H9 (cell line): ENCODE data around the gene LRP1B. TPM values are rescaled to one million over a fixed set of nuclear protein-coding genes. Genes with fewer than 3 reads are reported as not detected.

Experiments
- DNase-seq: peaks from one replicate; pipeline ENCODE4 v3.0.0-alpha.2; 2017
- H2AFZ ChIP-seq: one replicate; pipeline ENCODE4 v1.6.1; 2013; ENCODE audit warnings: mild to moderate bottlenecking, low read length, control low read depth, moderate library complexity
- H2AK5ac ChIP-seq: 2 replicates; pipeline ENCODE4 v1.6.1; 2013; ENCODE audit warnings: low read length, control low read depth, mixed read lengths; ENCODE audit not compliant: insufficient read length
- H2BK120ac ChIP-seq: one replicate; pipeline ENCODE4 v1.6.1; 2013; ENCODE audit warnings: low read depth, mild to moderate bottlenecking, low read length, control low read depth, inconsistent platforms; ENCODE audit not compliant: poor library complexity, severe bottlenecking
- H2BK12ac ChIP-seq: 2 replicates; pipeline ENCODE4 v1.6.1; 2013; ENCODE audit warnings: low read length, control low read depth, mixed read lengths, low read depth; ENCODE audit not compliant: insufficient read length
- H2BK15ac ChIP-seq: 2 replicates; pipeline ENCODE4 v1.6.1; 2013; ENCODE audit warnings: low read depth, low read length, control low read depth
- H2BK20ac ChIP-seq: one replicate; pipeline ENCODE4 v1.6.1; 2013; ENCODE audit warnings: low read depth, mild to moderate bottlenecking, low read length, control low read depth, inconsistent platforms; ENCODE audit not compliant: poor library complexity, severe bottlenecking
- H2BK5ac ChIP-seq: 2 replicates; pipeline ENCODE4 v1.6.1; 2013; ENCODE audit warnings: low read length, control low read depth, mixed read lengths; ENCODE audit not compliant: insufficient read length
- H3K14ac ChIP-seq: 2 replicates; pipeline ENCODE4 v1.6.1; 2013; ENCODE audit warnings: low read length, control low read depth; ENCODE audit not compliant: insufficient read depth
- H3K18ac ChIP-seq: 2 replicates; pipeline ENCODE4 v1.6.1; 2013; ENCODE audit warnings: low read depth, mild to moderate bottlenecking, mixed read lengths, low read length, control low read depth; ENCODE audit not compliant: insufficient read length
- H3K23ac ChIP-seq: 2 replicates; pipeline ENCODE4 v1.6.1; 2013; ENCODE audit warnings: low read length, control low read depth, mixed read lengths, low read depth; ENCODE audit not compliant: insufficient read length
- H3K23me2 ChIP-seq: 2 replicates; pipeline ENCODE4 v1.6.1; 2013; ENCODE audit warnings: low read depth, mild to moderate bottlenecking, mixed read lengths, low read length, control low read depth; ENCODE audit not compliant: insufficient read length, poor library complexity, severe bottlenecking
- H3K27ac ChIP-seq: 2 replicates; pipeline ENCODE4 v1.5.1; 2013; ENCODE audit warnings: low read length, control low read depth, mixed read lengths, low read depth; ENCODE audit not compliant: insufficient read length
- H3K27me3 ChIP-seq: 2 replicates; pipeline ENCODE4 v1.6.1; 2013; ENCODE audit warnings: low read length, control low read depth, inconsistent platforms; ENCODE audit not compliant: insufficient read depth
- H3K4ac ChIP-seq: 2 replicates; pipeline ENCODE4 v1.6.1; 2013; ENCODE audit warnings: low read depth, mild to moderate bottlenecking, control low read depth, inconsistent platforms, low read length, moderate library complexity
- H3K4me1 ChIP-seq: 2 replicates; pipeline ENCODE4 v1.6.1; 2013; ENCODE audit warnings: low read length, control low read depth, inconsistent platforms; ENCODE audit not compliant: insufficient read depth
- H3K4me2 ChIP-seq: 2 replicates; pipeline ENCODE4 v1.6.1; 2013; ENCODE audit warnings: low read length, control low read depth, mixed read lengths; ENCODE audit not compliant: insufficient read length, insufficient read depth
- H3K56ac ChIP-seq: 2 replicates; pipeline ENCODE4 v1.6.1; 2013; ENCODE audit warnings: low read depth, mild to moderate bottlenecking, mixed read lengths, low read length, control low read depth; ENCODE audit not compliant: insufficient read length
- H3K79me1 ChIP-seq: 2 replicates; pipeline ENCODE4 v1.6.1; 2013; ENCODE audit warnings: low read depth, mild to moderate bottlenecking, moderate library complexity, low read length, control low read depth, inconsistent platforms; ENCODE audit not compliant: insufficient read depth, poor library complexity, severe bottlenecking
- H3K79me2 ChIP-seq: 2 replicates; pipeline ENCODE4 v1.6.1; 2013; ENCODE audit warnings: low read length, control low read depth, inconsistent platforms; ENCODE audit not compliant: insufficient read depth
- H3K9ac ChIP-seq: 2 replicates; pipeline ENCODE4 v1.6.1; 2013; ENCODE audit warnings: low read length, control low read depth, mixed read lengths; ENCODE audit not compliant: insufficient read length; ENCODE audit errors: extremely low read depth
- H3K9me3 ChIP-seq: one replicate; pipeline ENCODE4 v1.6.1; 2013; ENCODE audit warnings: low read depth, low read length, inconsistent platforms; ENCODE audit not compliant: control insufficient read depth
- H3T11ph ChIP-seq: one replicate; pipeline ENCODE4 v1.6.1; 2013; ENCODE audit warnings: mild to moderate bottlenecking, low read length, control low read depth, inconsistent platforms
- H4K20me1 ChIP-seq: one replicate; pipeline ENCODE4 v1.6.1; 2013; ENCODE audit not compliant: control insufficient read depth, insufficient read length, insufficient read depth
- H4K5ac ChIP-seq: 2 replicates; pipeline ENCODE4 v1.6.1; 2013; ENCODE audit warnings: low read depth, mild to moderate bottlenecking, mixed read lengths, low read length, control low read depth; ENCODE audit not compliant: insufficient read length
- H4K8ac ChIP-seq: replicated peaks from 2 replicates; pipeline ENCODE4 v1.6.1; 2013; ENCODE audit warnings: low read length, control low read depth, mixed read lengths, low read depth; ENCODE audit not compliant: insufficient read length
- H4K91ac ChIP-seq: 2 replicates; pipeline ENCODE4 v1.6.1; 2013; ENCODE audit warnings: low read depth, mild to moderate bottlenecking, moderate library complexity, mixed read lengths, low read length, control low read depth; ENCODE audit not compliant: insufficient read length
- H3K27ac Mint-ChIP-seq, 3 experiments: 2 replicates in 2 of 3; 3 replicates in 1 of 3; pipeline ENCODE4 v1.8.0; 2020 to 2021; ENCODE audit warnings: mixed read lengths in 3 of 3, mild to moderate bottlenecking in 1 of 3, moderate library complexity in 1 of 3
- H3K27me3 Mint-ChIP-seq: 2 replicates; pipeline ENCODE4 v1.8.0; 2021; ENCODE audit warnings: low read depth, mild to moderate bottlenecking, moderate library complexity, mixed read lengths
- H3K36me3 Mint-ChIP-seq, 3 experiments: 2 replicates in 2 of 3; 3 replicates in 1 of 3; pipeline ENCODE4 v1.8.0; 2020 to 2021; ENCODE audit warnings: low read depth in 3 of 3, mixed read lengths in 3 of 3; ENCODE audit not compliant: insufficient read depth in 1 of 3
- H3K4me1 Mint-ChIP-seq, 2 experiments: 2 replicates each; pipeline ENCODE4 v1.8.0; 2020; ENCODE audit warnings: mixed read lengths in 2 of 2
- H3K4me3 Mint-ChIP-seq, 2 experiments: 2 replicates in 1 of 2; 3 replicates in 1 of 2; pipeline ENCODE4 v1.8.0; 2020 to 2021; ENCODE audit warnings: mild to moderate bottlenecking in 2 of 2, mixed read lengths in 2 of 2, moderate library complexity in 1 of 2
- H3K9me3 Mint-ChIP-seq, 2 experiments: 2 replicates in 1 of 2; 3 replicates in 1 of 2; pipeline ENCODE4 v1.8.0; 2020; ENCODE audit warnings: mild to moderate bottlenecking in 2 of 2, mixed read lengths in 2 of 2, moderate library complexity in 1 of 2
- CTCF ChIP-seq: fragments of 200-600 bp; sonication (generic); conservative IDR thresholded peaks from 3 replicates; pipeline ENCODE4 v1.8.0; 2021; ENCODE audit warnings: antibody characterized with exemption, mild to moderate bottlenecking
- WGBS: extraction: QIAGEN DNeasy Blood & Tissue Kit; methylation state at CpG from one replicate; pipeline ENCODE4 v1.1.7; 2013; ENCODE audit warnings: missing lambda C conversion rate, low lambda C conversion rate, mixed read lengths; ENCODE audit not compliant: insufficient read length; ENCODE audit errors: extremely low coverage; 5-methylcytosine and 5-hydroxymethylcytosine counted together
- total RNA-seq: library from RNA; stranded (reverse); gene quantifications from 2 replicates; pipeline ENCODE4 v1.2.1, GENCODE V29; 2021

LRP1B gene
- total RNA-seq, 1 experiment from 2014 or later, result not detected

DNA sequence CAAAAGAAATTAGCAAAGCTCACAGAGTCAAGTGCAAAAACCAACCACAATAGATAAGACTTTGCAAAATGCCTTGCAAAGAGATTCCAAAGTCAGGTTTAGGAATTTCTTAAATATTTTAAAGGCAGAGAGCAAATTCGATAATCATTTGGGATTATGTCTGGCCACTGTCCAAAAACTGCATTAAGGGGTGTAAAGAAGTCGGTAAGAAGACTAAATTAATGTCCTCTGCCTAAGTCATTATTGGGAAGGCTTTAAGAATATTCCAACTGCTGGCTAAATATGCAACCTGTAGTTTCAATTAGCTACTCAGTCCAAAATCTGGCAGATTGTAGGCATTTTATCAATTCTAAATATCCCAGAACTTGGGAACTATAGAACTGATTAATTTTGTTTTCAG lies 13.7 kb upstream of the LRP1B start:
- no peak for TF ChIP-seq CTCF
- H3K9ac ChIP-seq, result no peak overlapping the region
- H3K23me2 ChIP-seq, result no peaks in the 10 kb centered on the region
- no peaks in the 10 kb centered on the region for H3K27me3 ChIP-seq
- H2BK20ac ChIP-seq, result no peak overlapping the region
- no peak overlapping the region for H2AK5ac ChIP-seq
- H2BK120ac ChIP-seq, result no peak overlapping the region
- H2BK15ac ChIP-seq, result no peak overlapping the region
- no CpG with 5 or more reads among the region's 2 CpGs for WGBS
- no peaks in the 10 kb centered on the region for H4K20me1 ChIP-seq
- Mint-ChIP-seq H3K9me3 (no peaks in the 10 kb centered on the region), H3K4me3 (no peak overlapping the region), H3K27ac (no peak overlapping the region), H3K4me1 (no peaks in the 10 kb centered on the region), H3K27me3 (no peaks in the 10 kb centered on the region; the same call in 1 of the 2 replicates), H3K36me3 (no peaks in the 10 kb centered on the region)
- DNase-seq, result no peak
- no peak overlapping the region for H2AFZ ChIP-seq
- no peak overlapping the region for H4K91ac ChIP-seq
- no peak overlapping the region for H3K18ac ChIP-seq
- no peak overlapping the region for H4K8ac ChIP-seq
- H3K79me2 ChIP-seq, result no peaks in the 10 kb centered on the region
- H3K23ac ChIP-seq, result no peak overlapping the region
- no peak overlapping the region for H3K14ac ChIP-seq
- no peak overlapping the region for H3K4ac ChIP-seq
- no peak overlapping the region for H3K56ac ChIP-seq
- no peak overlapping the region for H2BK5ac ChIP-seq
- no peaks in the 10 kb centered on the region for H3K9me3 ChIP-seq
- no peak overlapping the region for H2BK12ac ChIP-seq
- H3K4me2 ChIP-seq, result no peak overlapping the region
- no peak overlapping the region for H3T11ph ChIP-seq
- no peak overlapping the region for H3K27ac ChIP-seq
- H3K4me1 ChIP-seq, result no peaks in the 10 kb centered on the region
- no peaks in the 10 kb centered on the region for H3K79me1 ChIP-seq
- H4K5ac ChIP-seq, result no peak overlapping the region
